GM18858 (cell line): ENCODE results near the gene KCNB1.
"Not testable (repeated sequence)": the region's sequence is repeated elsewhere in the genome, so short reads cannot be mapped to it uniquely, and the experiment has no call there.

ENCODE experiments used
- ATAC-seq: cut with Tn5 transposase; IDR thresholded peaks from one replicate; pipeline ENCODE4 v1.9.1; 2021; ENCODE audit not compliant: unreplicated experiment

Gene KCNB1

GRCh38 chr20:49411221-49411925 is 71.1 kb downstream of the KCNB1 start:
- ATAC-seq, result no peak

DNA sequence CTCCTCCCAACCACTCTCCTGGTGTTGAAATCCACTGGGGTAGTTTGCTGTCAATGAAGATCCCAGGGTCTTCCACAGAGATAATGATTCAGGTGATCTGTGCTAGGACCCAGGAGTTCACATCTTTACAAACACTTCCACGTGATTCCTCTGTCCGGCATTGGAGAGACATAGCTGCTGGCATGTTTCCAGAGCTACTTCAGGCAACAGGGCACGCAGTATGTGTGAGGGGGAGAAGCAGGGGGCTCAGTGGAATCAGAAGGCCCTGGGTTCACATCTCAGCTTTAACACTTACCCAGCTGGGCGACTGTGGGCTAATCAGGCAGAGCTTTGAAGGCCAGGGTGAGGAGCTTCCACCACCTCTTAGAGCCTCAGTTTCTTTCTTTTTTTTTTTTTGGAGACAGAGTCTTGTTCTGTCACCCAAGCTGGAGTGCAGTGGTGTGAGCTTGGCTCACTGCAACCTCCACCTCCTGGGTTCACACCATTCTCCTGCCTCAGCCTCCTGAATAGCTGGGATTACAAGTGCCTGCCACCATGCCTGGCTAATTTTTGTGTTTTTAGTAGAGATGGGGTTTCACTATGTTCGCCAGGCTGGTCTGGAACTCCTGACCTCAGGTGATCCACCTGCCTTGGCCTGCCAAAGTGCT is 72.4 kb downstream of the KCNB1 start:
- not testable (repeated sequence) for ATAC-seq

DNA sequence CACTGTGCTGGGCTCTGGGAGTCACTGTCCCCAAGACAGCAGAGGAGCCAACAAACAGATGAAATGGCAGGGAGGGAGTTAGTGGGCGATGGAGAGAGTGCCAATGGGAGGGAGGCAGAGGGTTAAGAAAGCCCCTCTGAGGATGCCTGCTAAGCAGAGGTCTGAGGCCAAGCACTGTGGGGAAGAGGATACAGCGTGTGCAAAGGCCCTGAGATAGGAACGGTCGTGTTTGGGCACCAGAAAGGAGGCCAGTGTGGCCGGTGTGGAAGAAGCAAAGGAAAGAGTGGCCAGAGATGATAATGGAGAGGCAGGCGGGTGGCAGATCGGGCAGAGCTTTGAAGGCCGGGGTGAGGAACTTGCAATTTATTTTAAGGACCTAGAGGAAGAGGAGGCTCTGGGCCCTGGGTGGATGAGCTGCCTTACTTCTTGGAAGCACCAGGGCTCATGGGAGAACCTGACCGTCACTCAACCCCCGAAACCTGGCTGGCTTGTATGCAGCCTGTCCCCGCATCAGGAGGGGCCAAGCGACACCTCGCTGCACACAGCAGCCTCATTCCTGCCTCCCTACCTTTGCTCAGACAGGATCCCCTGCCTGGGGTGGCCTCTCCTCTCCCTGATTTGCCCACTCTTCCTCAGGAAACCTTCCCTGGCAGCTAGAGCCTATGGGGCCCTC is 73.0 kb downstream of the KCNB1 start:
- ATAC-seq, result no peak

GRCh38 chr20:49408509-49409104 is 73.9 kb downstream of the KCNB1 start:
- ATAC-seq, result no peak

DNA sequence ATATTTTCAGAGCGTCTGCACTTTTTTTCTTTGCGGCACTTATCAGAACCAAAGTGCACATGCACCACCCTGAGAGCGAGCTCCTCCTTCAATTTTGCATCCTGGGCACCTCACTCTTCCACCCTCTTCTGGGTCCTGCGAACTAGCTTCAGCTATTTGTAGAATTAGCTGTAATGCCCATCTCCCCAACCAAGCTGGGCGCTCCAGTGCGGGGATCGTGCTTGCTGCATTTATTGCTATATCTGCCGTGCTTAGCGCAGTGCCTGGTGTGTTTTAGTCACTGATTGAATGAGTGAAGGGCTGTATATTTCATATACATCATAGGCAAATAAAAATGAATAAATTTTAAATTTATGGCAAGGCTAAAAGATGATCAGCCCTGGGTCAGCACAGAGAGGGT is 75.8 kb downstream of the KCNB1 start:
- ATAC-seq, result no peak

DNA sequence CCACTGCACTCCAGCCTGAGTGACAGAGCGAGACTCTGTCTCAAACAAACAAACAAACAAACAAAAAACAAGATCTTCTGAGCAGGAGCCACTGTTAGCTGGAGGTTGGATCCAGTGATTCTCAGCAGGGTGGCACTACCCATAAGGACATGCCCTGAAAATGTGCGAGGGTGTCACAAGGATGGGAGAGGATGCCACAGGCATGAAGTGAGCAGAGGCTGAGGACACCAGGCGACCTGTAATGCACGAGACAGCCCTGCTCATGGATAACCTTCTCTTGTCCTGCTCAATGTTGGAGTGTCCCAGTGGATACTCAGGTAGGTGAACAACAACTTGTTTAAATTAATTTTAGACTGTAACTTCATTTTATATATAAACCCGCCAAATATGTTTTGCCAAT is 76.8 kb downstream of the KCNB1 start:
- no peak for ATAC-seq

DNA sequence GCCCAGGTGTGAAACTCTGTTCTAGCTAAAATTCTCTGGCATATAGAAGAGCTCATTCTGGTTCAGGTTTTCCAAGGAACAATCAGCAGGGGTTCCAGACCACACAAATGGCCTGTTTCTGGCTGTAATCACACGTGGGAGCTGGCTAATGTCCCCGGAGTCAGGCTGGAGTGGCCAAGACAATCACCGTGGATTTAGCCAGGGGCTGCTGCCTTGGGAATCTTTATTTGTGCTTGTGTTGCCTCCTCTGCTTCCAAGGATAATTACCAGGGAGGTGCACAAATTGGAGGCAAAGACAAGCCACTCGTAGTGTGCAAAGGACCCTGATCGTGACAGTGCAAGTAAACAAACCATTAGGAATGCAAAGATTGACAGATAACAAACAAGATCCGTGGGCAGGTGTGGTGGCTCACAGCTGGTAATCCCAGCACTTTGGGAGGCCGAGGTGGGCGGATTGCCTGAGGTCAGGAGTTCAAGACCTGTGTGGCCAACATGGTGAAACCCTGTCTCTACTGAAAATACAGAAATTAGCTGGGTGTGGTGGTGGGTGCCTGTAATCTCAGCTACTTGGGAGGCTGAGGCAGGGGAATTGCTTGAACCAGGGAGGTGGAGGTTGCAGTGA is 77.3 kb downstream of the KCNB1 start:
- no peak for ATAC-seq

- no peak for ATAC-seq
These were observed 78.0 kb downstream of the KCNB1 start for GRCh38 chr20:49404461-49404860.

DNA sequence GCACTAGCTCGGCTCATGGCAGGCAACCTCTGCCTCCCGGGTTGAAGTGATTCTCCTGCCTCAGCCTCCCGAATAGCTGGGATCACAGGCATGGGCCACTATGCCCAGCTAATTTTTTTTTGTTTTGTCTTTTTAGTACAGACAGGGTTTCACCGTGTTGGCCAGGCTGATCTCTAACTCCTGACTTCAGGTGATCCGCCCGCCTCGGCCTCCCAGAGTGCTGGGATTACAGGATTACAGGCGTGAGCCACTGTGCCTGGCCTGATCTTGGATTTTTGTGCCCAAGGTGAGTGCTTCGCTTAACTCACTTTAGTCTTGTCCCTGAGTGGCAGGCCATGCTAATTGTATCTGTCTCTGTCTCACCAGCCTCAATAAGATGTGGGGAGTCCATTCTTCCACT is 78.6 kb downstream of the KCNB1 start:
- ATAC-seq, result no peak

DNA sequence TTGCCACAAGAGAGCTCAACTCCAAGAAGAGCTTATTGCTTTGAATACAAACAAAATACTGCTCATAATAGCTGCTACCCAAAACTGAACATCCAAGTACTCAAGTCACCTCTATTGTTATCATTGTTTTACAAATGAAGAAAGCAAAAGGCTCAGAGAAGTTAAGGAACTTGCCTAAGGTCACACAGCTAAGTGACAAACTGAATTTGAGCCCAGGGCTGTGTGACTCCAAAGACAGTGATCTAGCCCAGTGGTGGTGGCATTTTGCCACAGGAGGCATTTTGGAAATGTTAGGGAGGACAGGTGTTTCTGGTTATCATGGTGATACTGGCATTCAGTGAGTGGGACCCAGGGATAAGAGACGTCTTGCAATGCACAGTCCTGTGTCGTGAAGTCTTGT is 79.5 kb downstream of the KCNB1 start:
- ATAC-seq, result no peak

- no peak for ATAC-seq
These were observed 81.6 kb downstream of the KCNB1 start for GRCh38 chr20:49400904-49401303.

DNA sequence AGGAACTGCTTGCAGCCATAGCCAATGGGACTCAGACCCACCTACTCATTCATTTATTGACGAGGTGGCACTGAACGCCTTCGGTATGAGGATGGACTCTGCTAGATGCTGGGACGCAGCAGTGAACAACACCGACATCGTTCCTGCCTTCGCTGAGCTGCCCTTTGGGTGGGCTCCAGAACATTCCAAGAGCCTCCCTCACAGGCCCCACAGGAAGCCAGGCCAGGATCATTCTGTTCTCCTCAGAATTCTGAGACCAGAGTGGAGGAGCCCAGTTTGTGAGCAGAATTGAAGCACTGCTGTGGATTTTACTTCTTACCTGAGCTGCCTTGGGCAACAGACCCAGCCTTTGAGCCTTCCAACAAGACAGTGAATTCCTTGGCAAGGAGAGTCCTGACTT is 82.1 kb downstream of the KCNB1 start:
- ATAC-seq, result no peak

DNA sequence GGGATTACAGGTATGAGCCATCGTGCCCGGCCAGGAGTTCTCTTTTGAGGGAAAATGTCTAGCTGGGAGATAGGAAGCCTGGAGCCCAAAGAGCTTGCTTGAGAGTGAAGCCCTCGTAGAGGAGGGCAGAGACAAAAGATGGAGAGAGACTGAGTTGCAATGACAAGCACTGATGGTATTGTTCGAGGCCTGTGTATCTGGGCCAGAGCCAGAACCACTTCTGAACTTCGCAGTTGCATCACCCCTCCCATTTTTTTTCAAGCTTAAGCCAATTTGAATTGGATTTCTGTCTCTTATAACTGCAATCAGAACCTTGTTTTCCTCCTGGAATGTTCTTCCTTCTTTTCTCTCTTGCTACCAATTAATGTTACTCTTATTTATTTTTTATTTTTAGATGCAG is 83.1 kb downstream of the KCNB1 start:
- ATAC-seq, result no peak

DNA sequence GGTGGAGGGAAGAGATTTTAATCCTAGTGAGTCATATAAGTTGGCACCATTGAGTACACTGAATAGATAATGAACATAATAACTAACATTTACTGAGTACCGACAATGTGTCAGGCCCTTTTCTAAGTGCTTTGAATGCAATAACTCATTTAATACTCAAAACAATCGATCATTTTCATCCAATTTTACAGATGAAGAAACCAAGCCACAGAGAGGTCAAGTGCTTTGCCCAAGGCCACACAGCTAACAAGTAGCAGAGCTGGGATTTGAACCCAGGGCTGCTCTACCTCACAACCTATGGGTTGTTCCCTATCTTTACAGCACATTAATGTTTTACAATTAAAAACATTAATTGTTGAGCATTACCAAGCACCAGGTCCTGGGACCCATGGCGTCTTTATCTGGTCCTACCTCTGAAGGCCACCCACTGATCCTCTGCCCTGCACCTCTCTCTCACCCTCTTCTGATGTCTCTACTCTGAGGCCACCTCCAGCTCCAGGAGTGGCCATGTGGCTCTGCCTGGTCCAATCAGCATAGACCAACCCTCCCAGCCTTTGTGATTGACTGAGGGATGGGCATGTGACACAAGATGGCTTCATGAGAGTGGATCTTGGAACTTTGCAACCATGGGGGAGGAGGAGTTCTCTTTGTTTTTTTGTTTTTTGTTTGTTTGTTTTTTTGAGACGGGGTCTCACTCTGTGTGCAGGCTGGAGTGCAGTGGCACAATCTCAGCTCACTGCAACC is 83.9 kb downstream of the KCNB1 start:
- ATAC-seq, result no peak

- no peak for ATAC-seq
These were observed 84.9 kb downstream of the KCNB1 start for GRCh38 chr20:49397525-49397924.

- no peak for ATAC-seq
These were observed 86.2 kb downstream of the KCNB1 start for GRCh38 chr20:49396230-49396629.

DNA sequence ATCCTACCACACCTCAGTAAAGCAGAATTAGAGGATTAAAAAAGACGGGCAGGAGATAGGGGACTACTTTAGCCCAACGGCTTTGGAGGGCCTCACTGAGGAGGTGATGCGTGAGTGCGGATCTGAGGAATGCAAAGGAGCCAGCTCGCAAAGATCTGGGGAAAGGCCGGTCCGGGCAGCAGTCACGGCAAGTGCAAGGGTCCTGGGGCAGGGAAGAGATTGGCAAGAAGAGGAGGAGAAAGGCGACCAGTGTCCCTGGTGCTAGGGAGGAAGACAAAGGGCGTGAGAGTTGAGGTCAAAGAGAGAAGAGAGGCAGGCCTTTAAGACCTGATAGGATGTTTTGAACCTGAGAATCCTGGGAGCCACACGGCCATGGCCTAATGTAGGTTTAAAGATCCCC is 86.8 kb downstream of the KCNB1 start:
- no peak for ATAC-seq

DNA sequence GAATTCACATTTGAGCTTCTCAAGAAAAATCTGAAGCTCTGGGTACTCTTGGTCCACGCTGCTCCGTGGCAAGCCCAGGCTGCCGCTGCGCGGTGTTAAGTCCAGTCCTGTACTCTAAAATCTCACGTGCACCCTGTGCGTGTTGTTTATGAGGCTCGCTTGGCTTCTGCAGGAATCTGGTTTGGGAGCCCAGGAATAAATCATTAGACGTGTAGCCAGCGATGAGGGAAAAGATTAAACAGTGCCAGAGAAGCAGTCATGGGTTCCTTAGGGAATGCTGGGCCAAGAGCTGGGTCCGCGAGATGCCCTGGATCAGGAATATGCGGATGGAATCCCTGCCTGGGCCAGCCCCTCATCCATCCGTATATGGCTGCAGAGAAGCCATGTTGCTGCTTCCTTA is 87.3 kb downstream of the KCNB1 start:
- no peak for ATAC-seq

DNA sequence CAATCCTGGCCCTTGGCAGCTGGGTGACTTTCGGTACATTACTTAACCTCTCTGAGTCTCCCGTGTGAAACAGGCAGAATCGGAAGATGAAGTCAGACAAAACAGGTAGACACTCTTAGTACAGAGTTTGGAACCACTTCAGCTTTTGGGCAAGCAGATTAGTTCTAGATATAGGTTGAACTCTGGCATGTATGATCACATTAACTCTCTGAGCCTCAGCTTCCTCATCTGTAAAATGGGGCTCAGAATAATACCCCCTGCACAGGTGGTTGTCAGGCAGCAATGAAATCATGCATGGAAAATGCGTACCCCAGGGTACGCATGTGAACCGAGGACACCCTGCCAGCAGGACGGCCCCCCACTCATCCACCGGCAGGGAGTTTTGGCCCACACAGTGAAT is 87.7 kb downstream of the KCNB1 start:
- no peak for ATAC-seq

GRCh38 chr20:49394264-49394663 is 88.2 kb downstream of the KCNB1 start:
- ATAC-seq, result no peak

DNA sequence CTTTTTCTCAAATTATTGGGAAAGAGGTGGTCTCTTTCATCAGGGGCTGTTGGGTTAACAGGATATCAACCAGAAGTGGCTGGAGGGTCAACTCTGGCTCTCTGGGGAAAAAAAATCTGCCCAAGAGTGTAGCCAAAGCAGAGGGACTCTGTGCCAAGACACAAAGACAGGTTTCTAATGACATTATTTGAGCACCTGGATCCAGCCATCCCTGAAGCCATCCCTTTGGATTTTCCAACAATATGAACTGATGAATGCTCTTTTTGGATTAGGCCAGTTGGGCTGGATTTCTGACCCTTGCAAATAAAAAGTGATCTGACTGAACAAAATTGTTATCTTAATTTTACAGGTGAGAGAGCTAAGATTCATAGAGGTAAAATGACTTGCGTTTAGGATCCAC is 88.7 kb downstream of the KCNB1 start:
- no peak for ATAC-seq
